Parathyroid adenoma (tissue), 2 donors: ENCODE measurements around the gene NYAP1.
"Not testable (repeated sequence)": the region's sequence is repeated elsewhere in the genome, so short reads cannot be mapped to it uniquely, and the experiment has no call there.

Source experiments
- H2AFZ ChIP-seq: fragments of 300-600 bp; sonication (generic); one replicate; pipeline ENCODE4 v1.7.0; 2017; ENCODE audit warnings: antibody characterized with exemption, mild to moderate bottlenecking
- H3K27ac ChIP-seq: fragments of 300-600 bp; sonication (generic); one replicate; pipeline ENCODE4 v1.7.0; 2017
- H3K27me3 ChIP-seq: fragments of 300-600 bp; sonication (generic); one replicate; pipeline ENCODE4 v1.7.0; 2017; ENCODE audit warnings: low read length; ENCODE audit not compliant: control insufficient read depth, insufficient read depth
- H3K36me3 ChIP-seq: fragments of 300-600 bp; sonication (generic); one replicate; pipeline ENCODE4 v1.7.0; 2017; ENCODE audit warnings: low read length; ENCODE audit not compliant: control insufficient read depth, insufficient read depth
- H3K4me1 ChIP-seq: fragments of 300-600 bp; sonication (generic); one replicate; pipeline ENCODE4 v1.7.0; 2017; ENCODE audit warnings: control low read depth
- H3K4me2 ChIP-seq: fragments of 300-600 bp; sonication (generic); one replicate; pipeline ENCODE4 v1.7.0; 2017; ENCODE audit warnings: low read length
- H3K4me3 ChIP-seq: fragments of 300-600 bp; sonication (generic); one replicate; pipeline ENCODE4 v1.7.0; 2017; ENCODE audit warnings: low read depth, low read length
- H3K79me2 ChIP-seq: fragments of 300-600 bp; sonication (generic); one replicate; pipeline ENCODE4 v1.7.0; 2017; ENCODE audit warnings: control low read depth
- H3K9ac ChIP-seq: fragments of 300-600 bp; sonication (generic); one replicate; pipeline ENCODE4 v1.7.0; 2017; ENCODE audit warnings: mild to moderate bottlenecking
- H3K9me3 ChIP-seq: fragments of 300-600 bp; sonication (generic); one replicate; pipeline ENCODE4 v1.7.0; 2017; ENCODE audit warnings: low read length; ENCODE audit not compliant: control insufficient read depth
- TF ChIP-seq, protein P1 (sequence below): fragments of 300-600 bp; sonication (generic); IDR thresholded peaks from one replicate; pipeline ENCODE4 v1.7.0; 2017; ENCODE audit warnings: antibody characterized with exemption, mild to moderate bottlenecking
- donor health status: primary hyperparathyroidism.

NYAP1 gene

DNA sequence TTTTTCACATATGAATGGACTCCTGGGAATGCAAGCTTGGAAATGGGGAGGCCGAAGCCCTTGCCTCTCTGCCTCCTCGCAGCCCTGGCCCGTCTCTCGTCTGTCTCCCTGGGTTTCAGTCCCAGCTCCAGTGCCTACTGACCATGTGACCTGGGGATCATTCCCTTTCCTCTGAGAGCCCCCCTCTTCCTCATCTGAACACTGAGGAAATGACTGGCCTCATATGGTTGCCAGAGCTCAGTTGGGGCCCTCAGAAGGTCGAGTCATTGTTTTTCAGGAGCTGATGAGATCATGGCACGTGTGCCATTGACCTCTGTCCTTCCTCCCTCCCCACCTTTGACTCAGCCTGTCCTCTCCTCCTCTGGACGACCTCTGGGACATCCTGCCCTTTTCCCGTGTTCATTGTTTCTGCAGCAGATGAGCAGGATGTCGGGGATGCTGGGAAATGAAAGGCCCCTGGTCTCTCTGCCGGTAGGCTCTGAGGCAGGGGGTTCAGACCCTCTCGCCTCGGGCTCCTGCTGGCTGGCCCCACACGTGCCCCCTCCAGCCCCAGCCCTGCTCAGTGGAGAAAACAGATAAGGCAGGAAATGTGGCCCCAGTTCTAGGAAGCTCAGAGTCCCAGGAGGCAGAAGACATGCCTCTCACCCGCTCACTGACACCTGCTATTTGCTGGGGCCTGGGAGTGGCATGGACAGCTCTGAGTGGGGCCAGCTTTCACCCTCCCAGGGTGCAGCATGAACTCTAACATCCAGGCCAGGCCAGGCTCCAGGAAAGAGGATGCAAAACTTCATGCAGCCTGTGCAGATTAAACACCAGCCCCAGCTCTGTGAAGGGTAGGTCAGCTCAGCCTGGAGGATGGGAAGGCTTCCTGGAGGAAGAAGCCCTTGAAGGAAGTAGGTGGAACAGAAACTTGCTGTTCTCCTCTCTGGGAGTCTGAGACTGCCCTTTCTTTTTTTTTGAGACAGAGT is 39.1 kb upstream of the NYAP1 start:
- H3K27ac ChIP-seq, result peak overlapping the region; percentile 60
- TF ChIP-seq, protein P1, sequence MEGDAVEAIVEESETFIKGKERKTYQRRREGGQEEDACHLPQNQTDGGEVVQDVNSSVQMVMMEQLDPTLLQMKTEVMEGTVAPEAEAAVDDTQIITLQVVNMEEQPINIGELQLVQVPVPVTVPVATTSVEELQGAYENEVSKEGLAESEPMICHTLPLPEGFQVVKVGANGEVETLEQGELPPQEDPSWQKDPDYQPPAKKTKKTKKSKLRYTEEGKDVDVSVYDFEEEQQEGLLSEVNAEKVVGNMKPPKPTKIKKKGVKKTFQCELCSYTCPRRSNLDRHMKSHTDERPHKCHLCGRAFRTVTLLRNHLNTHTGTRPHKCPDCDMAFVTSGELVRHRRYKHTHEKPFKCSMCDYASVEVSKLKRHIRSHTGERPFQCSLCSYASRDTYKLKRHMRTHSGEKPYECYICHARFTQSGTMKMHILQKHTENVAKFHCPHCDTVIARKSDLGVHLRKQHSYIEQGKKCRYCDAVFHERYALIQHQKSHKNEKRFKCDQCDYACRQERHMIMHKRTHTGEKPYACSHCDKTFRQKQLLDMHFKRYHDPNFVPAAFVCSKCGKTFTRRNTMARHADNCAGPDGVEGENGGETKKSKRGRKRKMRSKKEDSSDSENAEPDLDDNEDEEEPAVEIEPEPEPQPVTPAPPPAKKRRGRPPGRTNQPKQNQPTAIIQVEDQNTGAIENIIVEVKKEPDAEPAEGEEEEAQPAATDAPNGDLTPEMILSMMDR, result no peak
- H3K9ac ChIP-seq, result no peak overlapping the region
- H3K36me3 ChIP-seq, result no peaks in the 10 kb centered on the region
- peaks cover 3% of the 10 kb centered on the region for H3K4me1 ChIP-seq
- H3K4me3 ChIP-seq, result no peak overlapping the region
- H3K27me3 ChIP-seq, result no peaks in the 10 kb centered on the region
- H3K9me3 ChIP-seq, result no peaks in the 10 kb centered on the region
- no peaks in the 10 kb centered on the region for H3K79me2 ChIP-seq
- H2AFZ ChIP-seq, result peak overlapping the region; percentile 17
- no peak overlapping the region for H3K4me2 ChIP-seq

DNA sequence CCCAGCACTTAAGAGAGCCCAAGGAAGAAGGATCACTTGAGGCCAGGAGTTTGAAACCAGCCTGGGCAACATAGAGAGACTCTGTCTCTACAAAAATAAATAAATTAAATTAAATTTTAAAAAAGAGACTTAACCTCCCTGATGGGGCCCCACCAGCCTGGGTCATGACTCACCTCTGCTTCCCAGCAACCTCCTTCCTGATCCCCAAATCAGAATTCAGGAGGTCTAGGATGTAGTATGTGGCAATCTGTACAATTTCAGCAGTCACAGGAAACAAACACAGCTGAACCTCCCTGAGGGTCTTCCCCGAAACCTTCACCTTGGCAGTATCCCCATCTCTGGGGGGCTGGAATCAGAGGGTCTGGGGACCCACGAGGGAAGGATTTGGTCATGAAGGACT is 37.7 kb upstream of the NYAP1 start:
- no peaks in the 10 kb centered on the region for H3K36me3 ChIP-seq
- H3K79me2 ChIP-seq, result no peaks in the 10 kb centered on the region
- H3K4me1 ChIP-seq, result peaks cover 7% of the 10 kb centered on the region
- H3K4me3 ChIP-seq, result no peak overlapping the region
- H2AFZ ChIP-seq, result no peak overlapping the region
- peak overlapping the region; percentile 33 for H3K27ac ChIP-seq
- no peaks in the 10 kb centered on the region for H3K27me3 ChIP-seq
- H3K4me2 ChIP-seq, result no peak overlapping the region
- TF ChIP-seq, protein P1, result no peak
- no peak overlapping the region for H3K9ac ChIP-seq
- H3K9me3 ChIP-seq, result no peaks in the 10 kb centered on the region

DNA sequence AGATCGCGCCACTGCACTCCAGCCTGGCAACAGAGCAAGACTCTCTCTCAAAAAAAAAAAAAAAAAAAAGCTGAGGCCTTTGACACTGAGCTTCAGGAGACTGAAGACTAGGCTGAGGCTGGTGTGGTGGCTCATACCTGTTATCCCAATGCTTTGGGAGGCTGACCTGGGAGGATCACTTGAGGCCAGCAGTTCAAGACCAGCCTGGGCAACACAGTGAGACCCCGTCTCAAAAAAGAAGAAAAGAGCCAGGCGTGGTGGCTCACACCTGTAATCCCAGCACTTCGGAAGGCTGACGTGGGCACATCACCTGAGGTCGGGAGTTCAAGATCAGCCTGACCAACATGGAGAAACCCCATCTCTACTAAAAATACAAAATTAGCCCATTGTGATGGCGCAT is 36.4 kb upstream of the NYAP1 start:
- H3K4me1 ChIP-seq, H3K4me2 ChIP-seq, H3K79me2 ChIP-seq, H3K9ac ChIP-seq, H3K27me3 ChIP-seq, H2AFZ ChIP-seq, H3K36me3 ChIP-seq, H3K27ac ChIP-seq, H3K9me3 ChIP-seq, H3K4me3 ChIP-seq: not testable (repeated sequence)

DNA sequence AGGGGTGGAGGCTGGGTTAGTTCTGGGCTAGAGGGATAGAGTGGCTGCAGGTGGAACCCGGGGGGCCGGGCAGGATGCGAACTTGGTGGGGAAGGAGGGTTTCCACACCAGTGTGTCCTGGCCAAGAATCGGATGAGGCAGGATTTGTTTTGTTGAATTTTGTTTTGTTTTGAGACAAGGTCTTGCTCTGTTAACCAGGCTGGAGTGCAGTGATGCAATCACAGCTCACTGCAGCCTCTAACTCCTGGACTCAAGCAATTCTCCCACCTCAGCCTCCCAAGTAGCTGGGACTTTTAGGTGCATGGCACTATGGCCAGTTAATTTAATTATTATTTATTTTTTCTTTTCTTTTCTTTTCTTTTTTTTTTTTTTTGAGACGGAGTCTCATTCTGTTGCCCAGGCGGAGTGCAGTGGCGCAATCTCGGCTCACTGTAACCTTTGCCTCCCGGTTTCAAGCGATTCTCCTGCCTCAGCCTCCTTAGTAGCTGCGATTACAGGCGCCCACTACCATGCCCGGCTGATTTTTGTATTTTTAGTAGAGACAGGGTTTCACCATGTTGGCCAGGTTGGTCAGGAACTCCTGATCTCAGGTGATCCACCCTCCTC is 34.4 kb upstream of the NYAP1 start:
- no peaks in the 10 kb centered on the region for H3K27me3 ChIP-seq
- TF ChIP-seq, protein P1, result no peak

DNA sequence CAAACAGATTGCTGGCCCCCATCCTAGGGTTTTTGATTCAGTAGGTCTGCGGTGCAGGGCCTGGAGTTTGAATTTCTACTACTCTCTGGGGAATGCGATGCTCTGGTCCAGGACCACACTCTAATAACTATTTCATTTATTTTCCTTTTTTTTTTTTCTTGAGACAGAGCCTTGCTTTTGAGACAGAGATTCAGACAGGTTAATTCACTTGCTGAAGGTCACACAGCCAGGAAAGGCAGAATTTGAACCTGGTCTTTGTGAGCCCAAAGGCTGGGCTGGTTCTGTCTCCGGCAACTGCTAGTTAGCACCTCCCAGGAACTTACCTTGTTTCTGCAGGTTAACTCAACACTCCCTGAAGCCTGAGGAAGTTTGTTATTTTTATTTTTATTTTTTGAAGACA is 31.2 kb upstream of the NYAP1 start:
- Histone ChIP-seq H3K4me1 (peaks cover 4% of the 10 kb centered on the region), H3K79me2 (no peaks in the 10 kb centered on the region), H2AFZ (no peak overlapping the region), H3K36me3 (no peaks in the 10 kb centered on the region), H3K9me3 (no peaks in the 10 kb centered on the region), H3K4me2 (no peak overlapping the region), H3K4me3 (no peak overlapping the region), H3K27me3 (no peaks in the 10 kb centered on the region), H3K27ac (no peak overlapping the region), H3K9ac (no peak overlapping the region)
- TF ChIP-seq, protein P1, result no peak

More for the DNA sequence above, 34.4 kb upstream of the NYAP1 start:
- Histone ChIP-seq H3K4me2 (peak overlapping the region; percentile 98), H3K79me2 (no peaks in the 10 kb centered on the region), H2AFZ (no peak overlapping the region), H3K27ac (no peak overlapping the region), H3K4me3 (peak overlapping the region; percentile 98), H3K36me3 (no peaks in the 10 kb centered on the region), H3K9me3 (no peaks in the 10 kb centered on the region), H3K9ac (no peak overlapping the region), H3K4me1 (peaks cover 7% of the 10 kb centered on the region)

DNA sequence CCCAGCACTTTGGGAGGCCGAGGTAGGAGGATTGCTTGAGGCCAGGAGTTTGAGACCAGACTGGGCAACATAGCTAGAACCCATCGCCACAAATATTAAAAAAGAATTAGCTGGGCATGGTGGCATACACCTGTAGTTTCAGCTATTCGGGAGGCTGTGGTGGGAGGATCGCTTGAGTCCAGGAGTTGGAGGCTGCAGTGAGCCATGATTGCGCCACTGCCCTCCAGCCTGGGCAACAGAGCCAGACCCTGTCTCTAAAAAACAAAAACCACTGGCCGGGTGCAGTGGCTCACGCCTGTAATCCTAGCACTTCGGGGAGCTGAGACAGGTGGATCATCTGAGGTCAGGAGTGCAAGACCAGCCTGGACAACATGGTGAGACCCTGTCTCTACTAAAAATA is 29.9 kb upstream of the NYAP1 start:
- not testable (repeated sequence) for H3K4me1 ChIP-seq, H3K9ac ChIP-seq, H3K27me3 ChIP-seq, H3K4me3 ChIP-seq, H3K4me2 ChIP-seq, H3K9me3 ChIP-seq, H3K36me3 ChIP-seq, H3K79me2 ChIP-seq, H3K27ac ChIP-seq, H2AFZ ChIP-seq
